ENCODE results near the gene CABCOCO1. TPM values are rescaled to one million over a fixed set of nuclear protein-coding genes. Genes with fewer than 3 reads are reported as not detected.

The CABCOCO1 gene
- total RNA-seq, result 0.20 and 0.37 TPM in 2 replicates

GRCh38 chr10:61662794-61663259, at the start of gene CABCOCO1:
CABCOCO1 (plus strand) TSS chr10:61662929; CDS start chr10:61662973, 44 bp downstream.

Other genes starting within 250 kb of the CABCOCO1 start
- under 0.01 TPM in 1 of 2 replicates, not detected in the other for gene TMEM26, start 209.5 kb upstream of the CABCOCO1 start, total RNA-seq
- gene ARID5B, start 238.8 kb downstream of the CABCOCO1 start, total RNA-seq, result 39.7 and 47.0 TPM in 2 replicates